HG03139 (cell line): Measurements from ENCODE around the gene FFAR1.
"Not testable (repeated sequence)": the region's sequence is repeated elsewhere in the genome, so short reads cannot be mapped to it uniquely, and the experiment has no call there.

Experiments
- ATAC-seq: cut with Tn5 transposase; IDR thresholded peaks from one replicate; pipeline ENCODE4 v1.9.1; 2021; ENCODE audit not compliant: unreplicated experiment

FFAR1 gene

DNA sequence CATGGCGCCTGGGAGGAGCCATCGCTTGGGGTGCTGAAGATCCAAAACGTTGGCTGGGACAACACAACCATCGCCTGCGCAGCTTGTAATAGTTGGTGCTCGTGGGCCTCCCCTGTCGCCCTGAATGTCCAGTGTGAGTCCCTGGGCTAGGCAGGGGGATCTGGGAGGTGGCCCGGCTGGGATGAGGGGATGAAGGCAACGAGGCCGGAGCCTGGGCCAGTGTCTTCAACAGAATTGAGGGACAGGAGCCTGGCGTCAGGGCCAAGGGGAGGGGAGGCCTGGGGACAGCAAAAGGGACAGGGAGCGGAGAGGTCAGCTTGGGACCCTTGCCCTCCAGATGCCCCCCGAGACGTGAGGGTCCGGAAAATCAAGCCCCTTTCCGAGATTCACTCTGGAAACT lies 6.7 kb upstream of the FFAR1 start:
- no peak for ATAC-seq

DNA sequence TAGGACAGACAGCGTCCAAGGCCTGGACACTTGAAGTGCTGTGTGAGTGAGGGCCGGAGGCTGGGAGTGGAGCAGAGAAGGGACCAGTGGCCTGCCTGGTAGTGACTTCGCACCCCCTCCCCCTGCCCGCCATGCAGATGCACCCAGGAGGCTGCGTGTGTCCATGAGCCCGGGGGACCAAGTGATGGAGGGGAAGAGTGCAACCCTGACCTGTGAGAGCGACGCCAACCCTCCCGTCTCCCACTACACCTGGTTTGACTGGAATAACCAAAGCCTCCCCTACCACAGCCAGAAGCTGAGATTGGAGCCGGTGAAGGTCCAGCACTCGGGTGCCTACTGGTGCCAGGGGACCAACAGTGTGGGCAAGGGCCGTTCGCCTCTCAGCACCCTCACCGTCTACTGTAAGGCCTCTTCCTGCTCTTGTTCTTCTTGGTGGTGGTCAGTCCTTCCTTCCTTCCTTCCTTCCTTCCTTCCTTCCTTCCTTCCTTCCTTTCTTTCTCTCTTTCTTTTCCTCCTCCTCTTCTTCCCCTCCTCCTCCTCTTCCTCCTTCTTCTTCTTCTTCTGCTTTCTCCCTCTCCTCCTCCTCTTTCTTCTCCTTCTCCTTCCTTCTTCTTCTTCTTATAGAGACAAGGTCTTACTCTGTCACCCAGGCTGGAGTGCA lies 6.0 kb upstream of the FFAR1 start:
- no peak for ATAC-seq

DNA sequence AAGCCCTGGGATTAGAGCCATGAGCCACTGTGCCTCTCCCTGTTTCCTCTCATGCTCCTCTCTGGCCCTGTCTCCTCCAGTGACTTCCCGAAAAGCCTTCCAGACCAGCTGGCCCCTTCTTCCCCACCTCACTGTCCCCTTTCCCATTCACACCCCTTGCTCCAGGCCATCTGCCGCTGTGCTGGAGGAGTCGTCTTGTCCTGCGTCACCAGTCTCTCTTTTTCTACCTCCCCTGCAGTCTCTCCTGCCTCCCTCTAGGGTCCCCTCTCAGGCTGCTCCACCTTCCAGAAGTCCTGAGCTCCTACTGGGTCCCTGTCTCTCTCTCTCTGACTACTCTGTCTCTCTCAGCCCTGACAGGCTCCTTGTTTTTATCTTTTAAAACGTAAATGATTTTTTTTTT lies 5.3 kb upstream of the FFAR1 start:
- no peak for ATAC-seq

DNA sequence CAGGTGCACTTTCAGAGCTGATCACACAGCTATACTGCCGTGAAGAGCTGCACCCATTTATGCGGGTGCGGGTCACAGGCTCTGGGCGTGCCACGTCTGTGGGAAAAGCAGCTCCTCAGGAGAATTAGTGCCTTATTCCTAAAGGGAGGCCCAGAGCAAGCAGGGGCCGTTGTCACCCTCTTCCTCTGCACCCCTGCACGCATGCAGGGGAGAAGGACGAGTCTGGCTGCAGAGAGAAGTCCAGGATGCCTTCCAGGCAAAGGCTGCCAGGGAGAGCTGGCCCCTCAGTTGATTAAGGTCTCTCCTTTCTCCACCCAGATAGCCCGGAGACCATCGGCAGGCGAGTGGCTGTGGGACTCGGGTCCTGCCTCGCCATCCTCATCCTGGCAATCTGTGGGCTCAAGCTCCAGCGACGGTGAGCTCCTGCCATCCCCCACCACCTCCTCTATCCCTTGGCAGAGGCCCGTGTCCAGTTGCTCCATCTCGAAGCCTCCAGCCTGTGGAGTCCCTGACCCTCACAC lies 3.1 kb upstream of the FFAR1 start:
- ATAC-seq, result no peak

DNA sequence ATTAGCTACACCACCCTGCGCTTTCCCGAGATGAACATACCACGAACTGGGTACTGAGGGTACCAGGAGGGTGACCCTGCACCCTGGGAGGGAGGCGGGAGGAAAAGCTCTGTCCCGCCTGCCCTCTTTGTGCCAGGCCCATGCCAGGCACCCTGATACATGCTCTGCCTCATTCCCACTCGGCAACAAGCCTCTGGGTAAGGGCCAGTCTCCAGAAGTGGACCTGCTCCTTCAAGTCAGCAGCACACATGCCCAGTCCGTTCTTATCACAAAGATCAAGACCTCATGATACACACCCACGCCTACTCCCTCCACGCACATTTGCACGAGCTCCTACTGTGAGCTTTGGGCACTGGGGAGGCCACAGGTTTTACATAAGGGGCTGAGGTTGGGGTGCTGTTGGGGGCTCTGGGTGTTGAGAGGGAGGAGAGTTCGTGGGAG lies 2.0 kb upstream of the FFAR1 start:
- ATAC-seq, result no peak

DNA sequence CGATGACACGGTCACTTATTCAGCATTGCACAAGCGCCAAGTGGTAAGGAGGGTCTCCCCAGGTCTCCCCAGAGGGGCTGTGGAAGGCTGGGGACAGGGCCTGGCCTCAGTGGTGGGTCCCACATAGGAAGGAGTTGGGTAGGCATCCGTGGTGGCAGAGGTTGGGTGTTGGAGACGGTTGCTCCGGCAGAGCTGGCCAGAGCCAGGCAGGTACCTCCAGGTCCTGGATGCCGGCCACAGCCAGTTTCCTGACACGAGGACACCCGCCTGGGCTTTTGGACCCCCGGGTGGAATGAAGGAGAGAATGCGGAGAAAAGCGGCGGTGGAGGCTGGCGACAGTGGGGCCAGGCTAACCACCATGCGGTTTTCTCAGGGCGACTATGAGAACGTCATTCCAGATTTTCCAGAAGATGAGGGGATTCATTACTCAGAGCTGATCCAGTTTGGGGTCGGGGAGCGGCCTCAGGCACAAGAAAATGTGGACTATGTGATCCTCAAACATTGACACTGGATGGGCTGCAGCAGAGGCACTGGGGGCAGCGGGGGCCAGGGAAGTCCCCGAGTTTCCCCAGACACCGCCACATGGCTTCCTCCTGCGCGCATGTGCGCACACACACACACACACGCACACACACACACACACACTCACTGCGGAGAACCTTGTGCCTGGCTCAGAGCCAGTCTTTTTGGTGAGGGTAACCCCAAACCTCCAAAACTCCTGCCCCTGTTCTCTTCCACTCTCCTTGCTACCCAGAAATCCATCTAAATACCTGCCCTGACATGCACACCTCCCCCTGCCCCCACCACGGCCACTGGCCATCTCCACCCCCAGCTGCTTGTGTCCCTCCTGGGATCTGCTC lies 1.3 kb upstream of the FFAR1 start:
- ATAC-seq, result no peak

DNA sequence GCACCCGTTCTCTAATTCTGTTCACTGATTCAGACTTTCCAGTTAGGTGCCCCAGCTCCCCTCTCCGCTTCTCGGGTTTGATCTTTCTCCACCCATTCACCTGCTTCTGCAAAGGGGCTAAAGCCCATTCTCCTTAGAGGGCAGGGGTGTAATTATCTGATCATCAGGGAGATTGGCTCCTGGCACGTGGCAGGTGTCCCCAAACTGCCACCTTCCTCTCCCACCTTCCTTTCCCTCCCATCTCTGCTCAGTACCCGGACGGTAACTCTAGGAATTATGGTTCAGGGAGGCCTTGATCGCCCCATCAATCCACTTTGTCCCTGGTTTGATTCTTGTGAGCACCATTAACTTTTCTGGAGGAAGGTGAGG lies 212 bp downstream of the FFAR1 start:
- ATAC-seq, result no peak

DNA sequence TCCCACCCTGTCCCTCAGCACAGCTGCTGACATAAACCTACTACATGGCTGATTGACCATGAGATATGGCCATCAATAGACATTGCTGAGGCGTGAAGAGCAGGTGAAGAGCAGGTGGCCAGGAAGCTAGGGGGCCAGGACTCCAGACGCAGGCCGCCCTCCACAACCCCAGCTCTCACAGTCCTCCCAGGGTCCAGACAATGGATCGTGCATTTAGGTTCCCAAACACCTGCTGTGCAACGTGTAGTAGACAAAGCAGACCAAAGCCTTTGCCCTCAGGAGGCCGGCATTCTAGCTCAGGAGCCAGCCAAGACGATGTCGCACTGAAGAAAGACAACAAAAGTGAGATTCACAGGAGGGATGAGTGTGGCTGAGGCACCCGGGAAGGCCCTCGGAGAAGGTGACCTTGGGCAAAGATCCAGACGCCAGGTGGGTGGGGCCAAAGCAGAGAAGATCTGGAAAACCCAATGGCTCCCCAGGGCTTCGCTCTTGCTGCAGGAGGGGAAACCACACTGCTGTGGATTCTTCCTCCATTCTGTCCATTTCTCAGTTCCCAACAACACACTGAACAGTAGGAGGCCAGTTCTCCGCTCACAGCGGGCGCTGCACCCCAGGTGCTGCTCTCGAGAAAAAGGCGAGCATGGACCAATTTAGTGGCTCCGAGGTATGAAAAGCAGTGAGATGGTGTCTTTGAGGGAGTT lies 1.4 kb downstream of the FFAR1 start:
- no peak for ATAC-seq

DNA sequence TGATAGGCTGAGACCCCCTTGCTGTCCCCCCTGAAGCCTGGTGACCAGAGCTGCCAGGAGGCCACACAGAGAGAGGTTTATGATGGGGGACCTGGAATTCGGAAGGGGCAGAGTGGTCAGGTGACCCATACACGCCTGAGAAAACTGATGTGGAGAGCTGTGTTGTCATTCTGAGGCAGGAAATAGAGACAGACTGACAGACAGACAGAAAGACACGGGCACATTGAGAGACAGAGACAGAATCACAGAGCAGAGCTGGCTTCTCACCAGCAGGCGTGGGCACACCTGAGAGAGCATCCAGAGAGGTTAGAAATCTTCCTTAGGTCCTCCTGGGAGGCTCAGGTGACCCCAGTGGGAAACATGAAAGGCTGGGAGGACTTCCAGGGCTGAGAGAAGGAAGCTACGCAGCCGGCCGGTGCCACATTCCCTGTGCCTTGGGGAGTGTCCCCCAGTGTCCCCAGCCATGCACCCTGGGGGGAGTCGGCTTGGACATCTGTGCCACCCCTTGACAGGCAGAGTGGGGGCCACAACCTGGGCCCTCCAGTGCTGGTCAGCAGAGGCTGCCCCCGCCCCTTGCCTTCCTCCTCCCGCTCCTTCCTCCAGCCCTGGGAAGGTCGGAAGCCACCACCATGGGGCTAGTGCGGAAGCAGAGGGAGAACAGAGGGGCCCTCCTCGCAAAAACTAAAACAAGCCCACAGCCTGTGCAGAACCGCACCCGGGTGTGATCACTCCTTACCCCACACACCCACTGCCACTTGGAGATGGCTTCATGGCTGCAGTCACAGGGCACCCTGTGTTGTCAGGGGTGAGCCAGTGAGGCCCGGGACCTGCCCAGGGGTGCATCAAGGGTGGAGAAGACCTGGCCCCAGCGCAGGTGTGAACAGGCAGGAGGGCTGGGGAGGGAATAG lies 2.2 kb downstream of the FFAR1 start:
- ATAC-seq, result no peak

DNA sequence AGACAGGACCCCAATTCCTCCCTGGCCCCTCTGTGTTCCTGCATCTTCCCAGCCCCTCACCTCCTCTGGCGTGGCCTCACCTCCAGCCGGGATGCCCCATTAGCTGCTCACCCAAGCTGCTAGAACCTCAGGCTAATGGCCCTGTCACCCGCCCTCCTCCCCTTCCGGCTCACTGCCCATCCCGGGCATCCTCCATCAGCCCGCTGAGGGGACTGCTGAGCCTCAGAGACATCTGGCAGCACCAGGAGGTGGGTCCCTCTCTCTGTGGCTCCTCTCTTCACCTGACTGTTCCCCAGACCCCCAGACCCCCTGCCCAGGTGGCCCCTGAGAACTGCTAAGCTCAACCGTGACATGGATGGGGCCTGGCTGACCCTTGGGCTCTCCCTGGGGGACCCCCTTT lies 2.9 kb downstream of the FFAR1 start:
- no peak for ATAC-seq

DNA sequence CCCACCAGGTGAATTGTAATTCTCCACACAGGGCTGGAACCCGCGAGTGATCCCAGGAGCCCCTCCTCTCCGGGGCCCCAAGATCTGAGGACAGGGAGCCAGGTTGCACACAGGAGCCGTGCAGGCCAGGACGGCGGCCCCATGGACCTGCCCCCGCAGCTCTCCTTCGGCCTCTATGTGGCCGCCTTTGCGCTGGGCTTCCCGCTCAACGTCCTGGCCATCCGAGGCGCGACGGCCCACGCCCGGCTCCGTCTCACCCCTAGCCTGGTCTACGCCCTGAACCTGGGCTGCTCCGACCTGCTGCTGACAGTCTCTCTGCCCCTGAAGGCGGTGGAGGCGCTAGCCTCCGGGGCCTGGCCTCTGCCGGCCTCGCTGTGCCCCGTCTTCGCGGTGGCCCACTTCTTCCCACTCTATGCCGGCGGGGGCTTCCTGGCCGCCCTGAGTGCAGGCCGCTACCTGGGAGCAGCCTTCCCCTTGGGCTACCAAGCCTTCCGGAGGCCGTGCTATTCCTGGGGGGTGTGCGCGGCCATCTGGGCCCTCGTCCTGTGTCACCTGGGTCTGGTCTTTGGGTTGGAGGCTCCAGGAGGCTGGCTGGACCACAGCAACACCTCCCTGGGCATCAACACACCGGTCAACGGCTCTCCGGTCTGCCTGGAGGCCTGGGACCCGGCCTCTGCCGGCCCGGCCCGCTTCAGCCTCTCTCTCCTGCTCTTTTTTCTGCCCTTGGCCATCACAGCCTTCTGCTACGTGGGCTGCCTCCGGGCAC lies 3.9 kb downstream of the FFAR1 start:
- no peak for ATAC-seq

DNA sequence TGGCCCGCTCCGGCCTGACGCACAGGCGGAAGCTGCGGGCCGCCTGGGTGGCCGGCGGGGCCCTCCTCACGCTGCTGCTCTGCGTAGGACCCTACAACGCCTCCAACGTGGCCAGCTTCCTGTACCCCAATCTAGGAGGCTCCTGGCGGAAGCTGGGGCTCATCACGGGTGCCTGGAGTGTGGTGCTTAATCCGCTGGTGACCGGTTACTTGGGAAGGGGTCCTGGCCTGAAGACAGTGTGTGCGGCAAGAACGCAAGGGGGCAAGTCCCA lies 4.4 kb downstream of the FFAR1 start:
- ATAC-seq, result no peak

DNA sequence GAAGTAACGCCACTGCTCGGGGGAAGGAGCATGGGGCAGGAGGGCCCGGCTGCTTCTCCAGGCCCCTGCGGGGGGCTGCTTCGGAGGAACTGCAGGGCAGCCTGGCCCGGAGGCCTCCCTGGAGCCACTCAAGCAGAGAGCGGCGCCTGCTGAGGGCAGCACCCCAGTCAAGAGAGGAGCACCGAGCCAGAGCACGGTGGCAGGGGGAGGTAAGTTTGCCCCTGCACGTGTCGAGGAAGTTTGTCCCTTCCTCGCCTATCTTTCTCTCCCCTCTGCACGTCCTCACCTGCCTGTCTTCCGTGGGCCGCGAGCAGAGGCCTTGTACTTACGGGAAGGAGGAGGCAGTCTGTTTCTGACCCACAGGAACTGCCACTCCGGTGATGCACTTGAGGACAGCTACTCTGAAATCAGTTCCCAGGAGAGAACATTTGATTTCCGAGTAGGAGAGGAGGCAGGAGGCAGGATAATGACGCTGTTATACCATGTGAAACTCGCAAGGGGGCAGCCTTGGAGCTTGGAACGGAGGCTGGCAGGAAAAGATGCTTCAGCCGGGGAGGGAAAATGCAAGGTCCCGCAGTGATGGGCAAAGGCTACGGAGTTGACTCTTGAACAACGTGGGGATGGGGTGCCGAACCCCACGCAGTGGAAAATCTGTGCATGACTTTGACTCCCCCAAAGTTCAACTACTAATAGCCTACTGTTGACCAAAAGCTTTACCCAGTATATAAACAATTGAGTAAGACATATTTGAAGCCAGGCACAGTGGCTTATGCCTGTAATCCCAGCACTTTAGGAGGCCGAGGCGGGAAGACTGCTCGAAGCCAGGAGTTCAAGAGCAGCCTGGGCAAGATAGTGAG lies 5.0 kb downstream of the FFAR1 start:
- no peak for ATAC-seq

DNA sequence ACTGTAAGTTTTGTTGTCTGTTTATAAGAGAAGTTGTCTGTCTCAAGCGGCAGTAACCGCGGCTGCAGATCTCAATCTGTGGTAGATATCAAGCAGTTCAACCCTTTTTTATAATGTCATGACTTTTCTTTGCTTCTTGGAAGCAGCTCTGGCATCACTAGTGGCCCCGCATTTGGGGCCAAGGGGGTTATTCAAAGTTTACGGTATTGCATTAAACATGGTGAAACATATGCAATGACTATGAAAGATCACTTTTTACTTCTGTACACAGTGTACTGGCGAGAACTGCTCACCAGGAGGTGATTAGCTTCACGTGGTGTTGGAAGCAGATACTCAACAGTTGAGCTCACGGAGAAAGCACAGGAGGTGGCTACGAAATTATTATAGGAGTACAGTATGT lies 5.9 kb downstream of the FFAR1 start:
- no peak for ATAC-seq

DNA sequence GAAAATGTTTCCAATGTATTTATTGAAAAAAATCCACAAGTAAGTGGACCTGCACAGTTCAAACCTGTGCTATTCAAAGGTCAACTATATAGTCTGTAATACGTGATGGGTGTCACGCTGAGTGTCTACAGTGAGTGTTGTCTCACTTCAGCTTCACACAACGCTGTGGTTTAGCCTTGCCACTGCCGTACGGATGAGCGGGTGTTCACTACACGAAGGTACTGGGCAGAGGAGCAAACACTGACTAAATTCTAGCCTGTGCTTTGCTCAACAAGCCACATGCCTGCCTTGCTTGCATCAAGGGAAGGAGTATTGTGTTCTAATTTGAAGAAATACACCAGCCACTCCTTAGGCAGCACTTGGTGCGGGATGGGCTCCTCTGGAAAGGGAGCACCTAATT lies 7.2 kb downstream of the FFAR1 start:
- no peak for ATAC-seq

DNA sequence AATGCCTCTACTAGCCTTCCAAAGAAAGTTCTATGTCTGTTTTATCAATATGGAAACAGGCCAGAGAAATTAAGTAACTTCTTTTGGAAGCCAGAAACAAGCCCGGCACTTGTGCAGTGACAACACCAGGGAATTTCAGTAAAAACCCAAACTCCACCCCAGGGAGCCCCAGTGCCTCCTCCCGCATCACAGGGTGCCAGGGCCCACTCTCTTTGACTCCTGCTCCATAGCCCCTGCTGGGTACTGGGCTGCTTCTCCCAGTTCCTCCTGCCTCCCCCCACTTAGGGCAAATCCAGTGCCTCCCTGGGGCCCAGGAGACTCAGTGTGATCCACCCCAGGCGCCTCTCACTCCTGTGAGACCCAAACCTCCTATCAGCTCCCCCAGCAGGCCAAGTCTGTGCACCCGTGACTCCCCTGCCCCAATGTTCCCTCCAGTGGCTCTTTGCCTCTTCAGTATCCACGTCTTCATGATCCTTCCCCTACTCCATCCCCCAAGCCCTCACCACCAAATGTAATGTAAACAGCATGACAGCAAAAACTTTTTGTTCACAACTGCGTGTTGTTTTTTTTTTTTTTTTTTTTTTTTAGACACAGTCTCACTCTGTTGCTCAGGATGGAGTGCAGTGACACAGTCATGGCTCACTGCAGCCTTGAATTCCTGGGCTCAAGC lies 8.2 kb downstream of the FFAR1 start:
- no peak for ATAC-seq

DNA sequence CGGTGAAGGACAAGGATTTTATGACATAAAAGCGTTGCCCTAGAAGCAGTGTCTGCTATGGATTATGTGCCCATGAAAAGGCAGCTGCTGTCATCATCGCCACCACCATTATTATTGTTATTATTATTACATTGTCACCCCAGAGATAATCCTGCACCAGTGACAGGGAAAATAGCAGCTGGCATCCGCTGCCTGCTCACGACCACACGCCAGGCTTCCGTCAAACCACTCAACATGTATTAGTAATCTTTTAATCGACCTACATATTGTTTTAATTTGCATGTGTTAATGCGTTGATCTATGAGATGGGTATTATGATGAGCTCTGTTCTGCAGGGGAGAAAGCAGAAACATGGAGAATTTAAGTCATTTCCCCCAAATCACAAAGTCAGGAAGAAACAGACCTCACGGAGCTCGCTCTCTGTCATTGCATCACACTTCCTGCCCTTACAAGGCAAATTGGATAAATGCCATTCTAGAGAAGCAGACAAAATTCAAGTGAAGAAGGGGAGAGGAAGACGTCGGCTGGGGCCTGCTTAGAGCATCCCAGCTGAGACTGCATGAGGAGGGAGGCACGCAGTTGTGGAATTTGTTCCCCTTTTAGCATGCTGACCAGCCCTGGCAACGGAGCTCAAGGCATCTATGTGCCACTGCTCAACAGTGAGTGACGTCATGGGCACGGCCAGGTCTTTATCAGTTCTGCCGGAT lies 10.3 kb downstream of the FFAR1 start, which contains the start of gene FFAR3:
TSS of gene FFAR3 (plus strand) at position 594 of the 707 bp plus-strand sequence. CDS start 431 bp downstream, outside the sequence.
- ATAC-seq, result no peak

DNA sequence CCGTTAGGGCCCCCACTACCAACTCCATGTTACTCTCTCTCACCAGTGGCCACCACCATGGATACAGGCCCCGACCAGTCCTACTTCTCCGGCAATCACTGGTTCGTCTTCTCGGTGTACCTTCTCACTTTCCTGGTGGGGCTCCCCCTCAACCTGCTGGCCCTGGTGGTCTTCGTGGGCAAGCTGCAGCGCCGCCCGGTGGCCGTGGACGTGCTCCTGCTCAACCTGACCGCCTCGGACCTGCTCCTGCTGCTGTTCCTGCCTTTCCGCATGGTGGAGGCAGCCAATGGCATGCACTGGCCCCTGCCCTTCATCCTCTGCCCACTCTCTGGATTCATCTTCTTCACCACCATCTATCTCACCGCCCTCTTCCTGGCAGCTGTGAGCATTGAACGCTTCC lies 11.1 kb downstream of the FFAR1 start:
- ATAC-seq, result not testable (repeated sequence)
